IPS-18a (cell line): Measurements from ENCODE around the gene FCSK.
A peak's percentile ranks its signal among the peaks of the same experiment; 100 is the strongest.
"Not testable (repeated sequence)": the region's sequence is repeated elsewhere in the genome, so short reads cannot be mapped to it uniquely, and the experiment has no call there.

Experiments
- H3K27ac ChIP-seq: one replicate; pipeline ENCODE4 v1.5.1; 2013; ENCODE audit warnings: low read length
- H3K27me3 ChIP-seq: one replicate; pipeline ENCODE4 v1.6.1; 2013; ENCODE audit warnings: mild to moderate bottlenecking, low read length; ENCODE audit not compliant: control insufficient read depth, insufficient read depth
- H3K36me3 ChIP-seq: one replicate; pipeline ENCODE4 v1.6.1; 2013; ENCODE audit warnings: low read depth, low read length; ENCODE audit not compliant: control insufficient read depth
- H3K4me1 ChIP-seq: one replicate; pipeline ENCODE4 v1.6.1; 2013; ENCODE audit warnings: low read depth, low read length; ENCODE audit not compliant: control insufficient read depth
- H3K4me3 ChIP-seq: one replicate; pipeline ENCODE4 v1.5.1; 2013; ENCODE audit warnings: low read length
- H3K9ac ChIP-seq: one replicate; pipeline ENCODE4 v1.6.1; 2013; ENCODE audit warnings: mild to moderate bottlenecking, low read length, moderate library complexity
- H3K9me3 ChIP-seq: one replicate; pipeline ENCODE4 v1.6.1; 2013; ENCODE audit warnings: low read depth, low read length; ENCODE audit not compliant: control insufficient read depth

Gene FCSK

DNA sequence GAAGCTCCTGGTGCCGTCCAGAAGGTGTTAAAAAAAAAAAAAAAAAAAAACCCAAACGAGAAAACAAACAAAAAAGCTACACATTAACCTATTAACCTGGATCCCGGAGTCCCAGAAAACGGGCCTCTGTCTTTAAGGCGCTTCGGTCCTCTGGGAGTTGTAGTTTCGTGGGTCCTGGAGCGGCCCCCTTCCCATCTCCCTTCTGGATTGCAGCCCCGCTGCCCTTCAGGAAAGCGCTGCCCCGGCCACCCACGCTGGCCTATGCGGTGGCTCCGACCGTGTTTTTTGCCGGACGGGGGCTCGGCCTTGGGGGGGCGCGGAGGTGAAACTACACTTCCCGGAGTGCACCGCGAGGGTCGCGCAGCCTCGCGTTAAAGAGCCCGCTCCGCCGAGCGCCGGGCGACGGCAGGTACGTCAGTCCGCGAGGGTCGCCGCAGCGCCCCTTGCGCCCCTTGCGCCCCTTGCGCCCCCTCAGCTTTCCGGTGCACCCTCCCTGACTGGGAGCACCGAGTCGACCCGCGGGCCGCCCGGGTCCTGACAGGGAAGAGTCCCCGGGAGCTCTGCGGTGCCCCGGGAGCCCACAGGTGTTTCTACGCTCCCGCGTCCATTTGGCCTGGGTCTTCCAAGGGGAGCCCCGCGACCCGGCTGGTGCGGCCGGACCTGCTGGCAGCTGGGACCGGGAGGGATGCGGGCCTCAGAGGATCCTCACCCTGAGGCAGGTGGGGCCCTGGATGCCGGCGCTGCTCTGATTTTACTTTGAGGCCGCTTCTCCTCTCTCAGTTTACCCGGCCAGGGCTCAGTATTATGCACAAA, at the start of gene FCSK:
Gene FCSK (plus strand): TSS at position 374 of the 813 bp plus-strand sequence. CDS start 8,596 bp downstream, outside the sequence.
- Histone ChIP-seq H3K9ac (peak within 1 kb of the TSS; percentile 86), H3K27ac (peak within 1 kb of the TSS; percentile 99), H3K9me3 (no peaks in the 10 kb centered on the region), H3K27me3 (no peaks in the 10 kb centered on the region), H3K36me3 (no peaks in the 10 kb centered on the region), H3K4me1 (peaks cover 4% of the 10 kb centered on the region), H3K4me3 (peak within 1 kb of the TSS; percentile 88)

DNA sequence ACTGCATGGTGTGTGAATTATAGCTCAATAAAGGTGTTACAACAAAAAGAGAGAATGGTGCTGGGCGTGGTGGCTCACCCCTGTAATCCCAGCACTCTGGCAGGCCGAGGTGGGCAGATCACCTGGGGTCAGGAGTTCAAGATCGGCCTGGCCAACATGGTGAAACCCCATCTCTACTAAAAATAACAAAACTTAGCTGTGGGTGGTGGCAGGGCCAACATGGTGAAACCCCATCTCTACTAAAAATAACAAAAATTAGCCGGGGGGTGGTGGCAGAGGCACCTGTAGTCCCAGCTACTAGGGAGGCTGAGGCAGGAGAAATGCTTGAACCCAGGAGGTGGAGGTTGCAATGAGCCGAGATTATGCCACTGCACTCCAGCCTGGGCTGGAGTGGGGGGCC, 48.3 kb upstream of the FCSK start:
- not testable (repeated sequence) for H3K4me3 ChIP-seq, H3K27ac ChIP-seq, H3K36me3 ChIP-seq, H3K27me3 ChIP-seq, H3K4me1 ChIP-seq, H3K9me3 ChIP-seq, H3K9ac ChIP-seq

DNA sequence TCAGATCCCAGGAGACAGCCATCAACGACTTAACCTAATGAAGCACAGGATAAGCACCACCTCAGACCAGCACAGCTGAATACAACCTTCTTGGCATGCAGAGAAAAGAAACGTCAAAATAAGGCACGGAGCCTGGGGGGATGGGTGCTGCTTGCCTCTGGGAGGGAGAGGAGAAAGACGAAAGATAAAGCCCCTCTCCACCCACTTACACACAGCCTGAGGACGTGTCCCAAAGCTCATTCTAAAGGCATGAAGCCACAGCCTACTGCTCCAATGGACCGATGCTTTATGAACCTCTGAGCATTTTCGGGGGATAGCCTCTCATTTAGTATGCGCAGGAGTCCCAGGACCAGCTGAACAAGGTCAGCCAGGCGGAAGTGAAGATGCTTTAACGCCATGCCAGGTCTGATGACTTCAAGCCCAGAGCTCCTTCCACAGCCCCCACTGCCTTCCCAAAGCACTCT, 46.6 kb upstream of the FCSK start:
- no peak overlapping the region for H3K27ac ChIP-seq
- no peaks in the 10 kb centered on the region for H3K9me3 ChIP-seq
- H3K9ac ChIP-seq: no peak overlapping the region
- no peaks in the 10 kb centered on the region for H3K36me3 ChIP-seq
- H3K27me3 ChIP-seq: no peaks in the 10 kb centered on the region
- peaks cover 7% of the 10 kb centered on the region for H3K4me1 ChIP-seq
- no peak overlapping the region for H3K4me3 ChIP-seq

DNA sequence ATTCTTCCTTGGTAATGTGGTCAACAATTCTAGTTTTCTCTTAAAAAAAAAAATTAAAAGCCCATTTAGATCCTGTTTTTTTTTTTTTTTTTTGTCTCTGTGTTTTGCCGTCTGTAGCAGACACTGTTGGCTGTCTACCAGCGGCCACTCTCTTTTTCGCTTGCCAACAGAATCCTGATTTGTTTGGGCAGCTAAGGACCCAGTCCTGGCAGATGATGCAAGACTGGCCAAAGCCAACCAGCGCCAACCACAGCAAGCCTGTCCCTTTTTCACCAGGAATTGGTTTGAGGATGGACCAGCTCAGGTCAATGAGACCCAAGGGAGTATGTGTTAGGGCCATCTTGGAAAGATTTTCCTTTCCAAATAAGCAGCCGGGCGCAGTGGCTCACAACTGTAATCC, 43.7 kb upstream of the FCSK start:
- Histone ChIP-seq H3K4me1 (peaks cover 7% of the 10 kb centered on the region), H3K4me3 (no peak overlapping the region), H3K9ac (no peak overlapping the region), H3K27me3 (no peaks in the 10 kb centered on the region), H3K27ac (no peak overlapping the region), H3K9me3 (no peaks in the 10 kb centered on the region), H3K36me3 (no peaks in the 10 kb centered on the region)

DNA sequence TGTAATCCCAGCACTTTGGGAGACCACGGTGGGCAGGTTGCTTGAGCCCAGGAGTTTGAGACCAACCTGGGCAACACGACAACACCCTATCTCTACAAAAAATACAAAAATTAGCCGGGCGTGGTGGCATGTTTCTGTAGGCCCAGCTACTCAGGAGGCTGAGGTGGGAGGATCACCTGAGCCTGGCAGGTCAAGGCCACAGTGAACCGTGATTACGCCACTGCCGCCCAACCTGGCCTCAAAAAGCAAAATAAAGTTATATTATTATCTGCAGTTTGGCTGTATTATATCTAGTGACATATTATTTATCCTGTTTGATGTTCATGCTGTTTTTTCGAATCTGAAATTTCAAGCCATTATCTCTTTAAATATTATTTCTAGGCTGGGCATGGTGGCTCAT, 42.0 kb upstream of the FCSK start:
- Histone ChIP-seq H3K9me3 (no peaks in the 10 kb centered on the region), H3K4me3 (no peak overlapping the region), H3K36me3 (no peaks in the 10 kb centered on the region), H3K27me3 (no peaks in the 10 kb centered on the region), H3K9ac (no peak overlapping the region), H3K27ac (no peak overlapping the region), H3K4me1 (peaks cover 10% of the 10 kb centered on the region)

DNA sequence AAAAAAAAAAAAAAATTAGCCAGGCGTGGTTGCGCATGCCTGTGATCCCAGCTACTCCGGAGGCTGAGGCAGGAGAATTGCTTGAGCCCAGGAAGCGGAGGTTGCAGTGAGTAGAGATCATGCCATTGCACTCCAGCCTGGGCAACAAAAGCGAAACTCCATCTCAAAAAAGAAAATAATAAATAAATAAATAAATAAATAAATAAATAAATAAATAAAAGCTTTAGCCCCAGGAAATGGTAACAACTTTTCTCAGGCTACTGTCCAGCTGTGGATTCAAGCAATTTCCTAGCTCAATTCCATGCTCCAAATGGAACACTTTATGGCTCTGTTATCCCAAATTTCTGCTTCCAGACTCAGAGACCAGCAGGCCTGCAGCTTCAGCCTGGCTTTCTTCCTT, 40.8 kb upstream of the FCSK start:
- not testable (repeated sequence) for H3K9me3 ChIP-seq, H3K4me3 ChIP-seq, H3K27me3 ChIP-seq, H3K36me3 ChIP-seq, H3K4me1 ChIP-seq, H3K9ac ChIP-seq, H3K27ac ChIP-seq

DNA sequence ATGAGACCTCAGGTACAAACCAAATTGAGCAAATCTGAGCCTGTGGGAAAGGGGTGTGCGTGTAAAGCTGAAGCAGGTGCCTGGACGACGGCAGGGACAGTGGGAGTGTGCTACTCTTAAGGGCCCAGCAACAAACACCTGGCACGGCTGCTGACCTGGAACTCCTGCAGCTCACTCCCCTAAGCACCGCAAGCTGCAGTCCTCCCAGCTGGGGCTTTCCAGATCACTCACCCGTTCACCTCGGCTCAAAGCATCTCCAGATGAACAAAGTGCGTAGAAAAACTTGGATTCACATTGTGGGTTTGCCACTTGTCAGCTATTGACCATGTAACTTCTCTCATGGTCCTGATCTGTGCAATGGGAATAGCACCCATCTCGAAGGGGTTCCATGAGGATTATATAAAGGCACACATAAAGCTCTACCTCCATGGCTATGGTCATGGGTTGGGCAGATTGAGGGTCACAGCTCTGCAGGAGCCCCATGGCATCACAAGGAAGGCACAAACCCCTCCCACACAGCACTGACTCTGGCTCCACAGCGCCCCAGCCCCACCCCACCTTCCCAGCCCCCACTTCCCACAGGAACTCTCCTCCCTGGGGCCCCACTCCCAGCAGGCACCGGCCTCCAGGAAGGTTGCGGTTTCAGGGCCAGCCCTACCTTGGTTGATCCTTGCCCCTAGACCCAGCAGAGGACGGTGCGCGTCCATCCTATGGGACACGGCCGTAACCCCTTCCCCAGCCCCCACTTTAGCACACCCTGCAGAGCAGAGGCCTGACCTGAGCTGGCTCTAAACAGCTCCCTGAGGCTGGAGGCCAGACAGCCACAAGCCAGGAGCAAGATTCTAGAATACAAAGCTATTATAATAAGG, 37.4 kb upstream of the FCSK start:
- Histone ChIP-seq H3K4me1 (peaks cover 29% of the 10 kb centered on the region), H3K27me3 (no peaks in the 10 kb centered on the region), H3K27ac (no peak overlapping the region), H3K9ac (no peak overlapping the region), H3K4me3 (no peak overlapping the region), H3K9me3 (no peaks in the 10 kb centered on the region), H3K36me3 (no peaks in the 10 kb centered on the region)

DNA sequence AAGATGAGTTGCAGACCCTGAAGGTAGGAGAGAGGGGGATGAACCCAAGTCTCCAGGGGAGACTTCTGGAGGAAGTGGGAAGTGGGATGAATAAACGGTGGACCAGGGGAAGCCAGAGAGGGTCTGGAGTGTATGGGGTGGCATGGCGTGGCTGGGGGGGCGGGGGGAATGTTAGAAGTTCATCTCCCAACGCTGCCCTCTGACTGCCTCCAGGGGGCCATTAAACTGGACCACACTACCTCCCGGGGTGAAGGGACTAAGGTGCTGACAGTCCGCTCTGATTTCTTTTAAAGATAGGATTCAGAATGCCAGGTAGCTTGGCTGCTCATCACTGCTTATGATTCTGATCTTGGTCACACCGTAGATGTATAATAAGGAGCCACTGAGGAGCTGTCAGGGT, 36.7 kb upstream of the FCSK start:
- H3K9ac ChIP-seq: no peak overlapping the region
- H3K36me3 ChIP-seq: no peaks in the 10 kb centered on the region
- no peak overlapping the region for H3K4me3 ChIP-seq
- H3K9me3 ChIP-seq: no peaks in the 10 kb centered on the region
- no peaks in the 10 kb centered on the region for H3K27me3 ChIP-seq
- peaks cover 29% of the 10 kb centered on the region for H3K4me1 ChIP-seq
- H3K27ac ChIP-seq: no peak overlapping the region

DNA sequence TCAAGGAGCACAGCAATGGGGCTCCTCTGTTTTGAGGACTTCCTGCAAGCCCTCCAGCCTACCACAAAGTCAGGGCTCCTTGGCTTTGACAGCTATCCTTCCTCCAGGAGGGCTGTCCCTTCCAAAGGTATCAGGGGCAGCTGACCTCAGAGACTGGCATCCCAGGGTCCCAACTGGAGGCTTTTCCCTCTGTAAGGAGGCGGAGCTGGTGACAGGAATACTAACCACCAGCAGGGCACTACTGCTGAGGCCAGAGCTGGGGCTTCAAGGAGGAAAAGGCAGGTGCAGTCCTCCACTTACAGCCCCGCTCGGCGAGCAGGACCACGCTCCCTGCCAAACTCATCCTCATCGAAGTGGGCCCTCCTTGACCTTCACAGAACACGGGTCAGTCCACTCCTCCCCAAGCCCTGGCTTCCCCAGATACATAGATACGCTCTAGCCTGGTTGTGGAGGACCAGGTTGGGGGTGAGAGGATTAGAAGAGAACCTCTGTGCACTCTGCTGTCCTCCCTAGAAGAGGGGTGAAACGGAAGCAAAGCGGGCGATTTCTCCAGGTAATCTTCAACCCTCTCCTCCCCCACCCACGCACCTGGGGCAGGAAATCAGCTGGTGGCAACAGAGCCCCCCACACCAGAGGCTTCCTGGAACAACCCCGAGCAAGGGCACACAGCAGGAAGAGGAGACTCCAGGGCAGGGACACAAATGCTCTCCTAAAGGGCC, 36.0 kb upstream of the FCSK start:
- Histone ChIP-seq H3K9me3 (no peaks in the 10 kb centered on the region), H3K27me3 (no peaks in the 10 kb centered on the region), H3K4me1 (peaks cover 29% of the 10 kb centered on the region), H3K9ac (no peak overlapping the region), H3K4me3 (no peak overlapping the region), H3K27ac (no peak overlapping the region), H3K36me3 (no peaks in the 10 kb centered on the region)

DNA sequence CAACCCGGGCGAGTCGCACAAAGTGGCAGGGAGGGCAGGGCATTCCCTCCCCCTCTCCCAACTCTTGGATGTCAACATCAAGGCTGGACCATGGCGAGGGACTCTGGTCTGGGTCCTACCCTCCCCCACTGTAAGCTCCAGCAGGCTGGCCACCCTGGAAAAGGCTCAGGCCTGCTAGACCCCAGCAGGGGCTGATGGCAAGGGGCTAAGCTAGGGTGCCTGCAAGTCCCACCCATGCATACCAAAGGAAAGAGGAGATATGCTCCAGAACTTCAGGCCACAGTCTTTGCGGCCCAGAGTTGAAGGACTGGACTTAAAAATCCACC, 35.4 kb upstream of the FCSK start:
- Histone ChIP-seq H3K4me1 (peaks cover 29% of the 10 kb centered on the region), H3K36me3 (no peaks in the 10 kb centered on the region), H3K9ac (no peak overlapping the region), H3K27ac (no peak overlapping the region), H3K4me3 (no peak overlapping the region), H3K27me3 (no peaks in the 10 kb centered on the region), H3K9me3 (no peaks in the 10 kb centered on the region)
